Esophagus squamous epithelium (tissue), 4 donors: Measurements from ENCODE around the gene OR52I1.

Experiments
- CTCF ChIP-seq, 6 experiments: fragments of 450-650 bp in 4 of 6; fragments of 200-600 bp in 2 of 6; sonication (generic) in 2 of 6; IDR thresholded peaks; one replicate each; pipeline ENCODE4 v1.5.1; 2016 to 2019; ENCODE audit warnings: antibody characterized with exemption in 6 of 6, mild to moderate bottlenecking in 4 of 6, moderate library complexity in 4 of 6
- POLR2A ChIP-seq, 4 donors: fragments of 450-650 bp; IDR thresholded peaks; one replicate each; pipeline ENCODE4 v1.6.1; 2017; ENCODE audit warnings: antibody characterized with exemption in 4 of 4, mild to moderate bottlenecking in 4 of 4, moderate library complexity in 3 of 4

GRCh38 chr11:4580124-4580523 lies 13.7 kb upstream of the OR52I1 start:
- TF ChIP-seq CTCF (IDR thresholded peaks at IDR 0.05) (no peak), POLR2A (IDR thresholded peaks at IDR 0.05) (no peak)
